Measurements from ENCODE around the gene ERFL.

DNA sequence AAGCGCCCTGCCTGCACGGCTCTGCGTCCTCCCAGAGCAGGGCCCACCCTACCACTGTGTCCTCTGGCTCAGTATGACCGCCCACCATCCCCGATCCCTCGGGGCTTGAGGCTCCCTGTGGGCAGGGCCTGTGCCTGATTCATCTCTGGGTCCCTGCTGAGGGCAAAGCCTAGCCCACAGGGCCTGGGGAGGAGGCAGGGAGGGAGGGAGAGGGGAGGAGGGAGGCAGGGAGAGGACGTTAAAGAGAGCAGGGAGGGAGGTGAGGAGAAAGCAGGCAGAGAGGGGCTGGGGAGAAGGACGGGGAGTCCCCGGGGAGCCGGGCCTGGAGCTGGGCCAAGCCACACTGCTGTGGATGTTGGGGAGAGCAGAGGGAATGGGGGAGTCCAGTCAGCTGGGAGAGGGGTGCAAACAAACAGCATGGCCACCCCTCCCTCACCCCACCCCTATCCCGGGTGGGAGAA, 4.0 kb upstream of the ERFL start:
- TF ChIP-seq CTCF (IDR thresholded peaks at IDR 0.05), result no peak
- no peak for TF ChIP-seq POLR2A (IDR thresholded peaks at IDR 0.05)
